HK-2 (cell line): Measurements from ENCODE around the gene LRP1B.
"Not testable (repeated sequence)": the region's sequence is repeated elsewhere in the genome, so short reads cannot be mapped to it uniquely, and the experiment has no call there.

Experiments
- DNase-seq: peaks from one replicate; pipeline ENCODE4 v3.0.0-alpha.2; 2018; ENCODE audit not compliant: unreplicated experiment

The LRP1B gene

GRCh38 chr2:141317986-141318385 is 812.8 kb downstream of the LRP1B start:
- DNase-seq, result no peak

GRCh38 chr2:141316606-141317005 is 814.2 kb downstream of the LRP1B start:
- no peak for DNase-seq

- no peak for DNase-seq
These were observed 814.7 kb downstream of the LRP1B start for GRCh38 chr2:141316103-141316502.

GRCh38 chr2:141313972-141314371 is 816.8 kb downstream of the LRP1B start:
- no peak for DNase-seq

- DNase-seq, result no peak
These were observed 819.4 kb downstream of the LRP1B start for GRCh38 chr2:141311430-141311829.

GRCh38 chr2:141306368-141306767 is 824.4 kb downstream of the LRP1B start:
- no peak for DNase-seq

- no peak for DNase-seq
These were observed 829.3 kb downstream of the LRP1B start for GRCh38 chr2:141301551-141301950.

GRCh38 chr2:141280037-141280436 is 850.8 kb downstream of the LRP1B start:
- no peak for DNase-seq

GRCh38 chr2:141271346-141271745 is 859.5 kb downstream of the LRP1B start:
- DNase-seq, result no peak

- no peak for DNase-seq
These were observed 866.0 kb downstream of the LRP1B start for GRCh38 chr2:141264848-141265247.

- DNase-seq, result no peak
These were observed 869.9 kb downstream of the LRP1B start for GRCh38 chr2:141260911-141261310.

- DNase-seq, result no peak
These were observed 871.1 kb downstream of the LRP1B start for GRCh38 chr2:141259683-141260082.

GRCh38 chr2:141242008-141242407 is 888.8 kb downstream of the LRP1B start:
- no peak for DNase-seq

- DNase-seq, result no peak
These were observed 904.3 kb downstream of the LRP1B start for GRCh38 chr2:141226560-141226959.

- no peak for DNase-seq
These were observed 923.8 kb downstream of the LRP1B start for GRCh38 chr2:141207036-141207385.

GRCh38 chr2:141201016-141201565 is 929.7 kb downstream of the LRP1B start:
- DNase-seq, result no peak

GRCh38 chr2:141200191-141200590 is 930.6 kb downstream of the LRP1B start:
- no peak for DNase-seq

GRCh38 chr2:141199711-141200110 is 931.1 kb downstream of the LRP1B start:
- no peak for DNase-seq

- DNase-seq, result no peak
These were observed 935.7 kb downstream of the LRP1B start for GRCh38 chr2:141195087-141195486.

GRCh38 chr2:141187075-141187439 is 943.8 kb downstream of the LRP1B start:
- no peak for DNase-seq

GRCh38 chr2:141186413-141187074 is 944.3 kb downstream of the LRP1B start:
- no peak for DNase-seq

GRCh38 chr2:141182246-141182645 is 948.6 kb downstream of the LRP1B start:
- DNase-seq, result no peak

- not testable (repeated sequence) for DNase-seq
These were observed 961.7 kb downstream of the LRP1B start for GRCh38 chr2:141169117-141169516.

- DNase-seq, result no peak
These were observed 968.5 kb downstream of the LRP1B start for GRCh38 chr2:141162314-141162713.
